ENCODE results near the gene IMMP2L.

Gene IMMP2L

DNA sequence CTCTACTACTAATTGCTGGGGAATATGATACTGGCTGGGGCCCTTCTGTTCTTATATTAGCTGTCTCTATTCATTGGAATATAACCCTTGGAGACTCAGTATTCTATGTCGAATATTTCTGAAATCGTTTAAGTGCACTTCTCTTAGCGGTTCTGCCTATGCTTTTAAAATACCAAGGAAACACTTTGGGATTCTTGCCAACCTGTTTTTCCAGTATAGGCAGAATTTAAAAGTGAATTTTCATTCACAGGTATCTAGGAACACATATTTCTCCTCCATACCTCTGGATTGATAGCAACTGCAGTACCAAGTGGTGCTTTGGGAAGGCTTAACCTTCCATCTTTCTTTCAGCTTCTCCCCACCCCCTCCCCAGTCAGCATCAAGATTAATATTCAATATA, 841.7 kb downstream of the IMMP2L start:
- peaks cover 3% of the 10 kb centered on the region for H3K36me3 Mint-ChIP-seq (ENCODE audit: low read depth)
- H3K4me1 Mint-ChIP-seq, result no peaks in the 10 kb centered on the region
- no peaks in the 10 kb centered on the region for H3K27me3 Mint-ChIP-seq
- H3K9me3 Mint-ChIP-seq, result peaks cover 8% of the 10 kb centered on the region
- no peak for DNase-seq
- H3K27ac Mint-ChIP-seq, result no peak overlapping the region
- no peak for ATAC-seq
- no peak overlapping the region for H3K4me3 Mint-ChIP-seq

- Mint-ChIP-seq H3K4me3 (no peak overlapping the region), H3K9me3 (peaks cover 8% of the 10 kb centered on the region), H3K27ac (no peak overlapping the region), H3K27me3 (no peaks in the 10 kb centered on the region), H3K4me1 (no peaks in the 10 kb centered on the region), H3K36me3 (ENCODE audit: low read depth) (peaks cover 3% of the 10 kb centered on the region)
- ATAC-seq (no peak), DNase-seq (no peak)
Observed at GRCh38 chr7:110719741-110720140, 842.6 kb downstream of the IMMP2L start.

DNA sequence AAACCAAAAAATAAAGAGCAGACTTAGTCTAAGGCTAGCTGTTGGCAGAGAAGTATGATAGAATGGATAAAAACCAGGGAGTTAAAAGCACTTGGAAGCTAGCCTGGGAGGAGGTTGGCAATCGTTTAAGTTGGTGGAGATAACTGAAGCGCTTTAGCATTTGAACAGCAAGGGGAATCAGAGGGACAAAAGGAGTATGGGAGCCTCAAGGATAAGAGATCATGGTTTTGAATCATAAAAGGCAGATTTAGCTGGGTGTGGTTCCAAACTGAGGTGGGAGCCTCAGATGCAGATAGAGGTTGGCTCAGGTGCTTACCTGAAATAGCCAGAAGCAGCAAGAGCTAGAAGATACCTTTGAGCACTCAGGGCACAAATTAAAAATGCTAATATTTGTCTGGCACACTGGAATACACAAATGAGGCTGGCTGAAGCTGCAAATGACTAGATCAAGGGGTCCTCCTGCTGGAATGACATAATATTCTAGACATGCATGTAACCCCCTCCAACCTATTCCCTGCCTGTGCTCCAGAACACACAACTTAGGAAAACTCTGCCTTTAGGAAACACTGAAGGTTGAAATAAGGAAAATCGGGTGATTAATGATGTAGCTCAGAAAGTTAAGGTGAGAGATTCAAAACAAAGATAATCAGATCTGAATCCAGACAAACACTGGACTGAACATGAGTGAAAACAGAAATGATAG, 843.6 kb downstream of the IMMP2L start:
- Mint-ChIP-seq H3K36me3 (ENCODE audit: low read depth) (peaks cover 3% of the 10 kb centered on the region), H3K27ac (no peak overlapping the region), H3K4me3 (no peak overlapping the region), H3K4me1 (no peaks in the 10 kb centered on the region), H3K27me3 (no peaks in the 10 kb centered on the region), H3K9me3 (peaks cover 8% of the 10 kb centered on the region)
- DNase-seq (no peak), ATAC-seq (no peak)

- Mint-ChIP-seq H3K4me1 (no peaks in the 10 kb centered on the region), H3K9me3 (peaks cover 3% of the 10 kb centered on the region), H3K36me3 (ENCODE audit: low read depth) (no peaks in the 10 kb centered on the region), H3K27ac (no peak overlapping the region), H3K4me3 (no peak overlapping the region), H3K27me3 (no peaks in the 10 kb centered on the region)
- no peak for ATAC-seq
- no peak for DNase-seq
Observed at GRCh38 chr7:110704225-110704624, 858.1 kb downstream of the IMMP2L start.

DNA sequence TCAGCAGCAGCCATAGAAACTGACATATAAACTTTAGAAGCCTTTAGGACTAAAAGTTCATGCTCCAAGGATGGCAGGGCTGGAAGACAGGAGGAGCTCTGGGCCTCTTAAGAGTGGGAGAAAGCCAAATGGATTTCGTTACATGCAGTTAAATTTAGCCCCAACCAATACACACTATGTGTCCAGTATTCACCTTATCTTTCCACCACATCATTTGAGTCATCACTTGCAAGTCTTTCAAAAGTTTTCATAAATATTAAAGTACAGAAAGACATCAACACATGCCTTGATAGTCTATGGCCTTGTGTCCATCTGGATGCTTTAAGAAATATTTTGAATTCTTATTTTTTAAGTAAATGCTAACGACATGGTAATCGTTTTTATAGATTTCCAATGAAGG, 863.7 kb downstream of the IMMP2L start:
- H3K27ac Mint-ChIP-seq, result no peak overlapping the region
- no peaks in the 10 kb centered on the region for H3K36me3 Mint-ChIP-seq (ENCODE audit: low read depth)

GRCh38 chr7:110693344-110693743, 868.9 kb downstream of the IMMP2L start:
- H3K4me3 Mint-ChIP-seq, result no peak overlapping the region
- no peaks in the 10 kb centered on the region for H3K36me3 Mint-ChIP-seq (ENCODE audit: low read depth)
- DNase-seq, result no peak
- ATAC-seq, result no peak
- no peak overlapping the region for H3K27ac Mint-ChIP-seq
- no peaks in the 10 kb centered on the region for H3K27me3 Mint-ChIP-seq
- H3K9me3 Mint-ChIP-seq, result peaks cover 5% of the 10 kb centered on the region
- no peaks in the 10 kb centered on the region for H3K4me1 Mint-ChIP-seq

More for the DNA sequence above, 863.7 kb downstream of the IMMP2L start:
- Mint-ChIP-seq H3K4me1 (no peaks in the 10 kb centered on the region), H3K27me3 (no peaks in the 10 kb centered on the region), H3K4me3 (no peak overlapping the region), H3K9me3 (no peaks in the 10 kb centered on the region)
- ATAC-seq, result no peak
- no peak for DNase-seq

DNA sequence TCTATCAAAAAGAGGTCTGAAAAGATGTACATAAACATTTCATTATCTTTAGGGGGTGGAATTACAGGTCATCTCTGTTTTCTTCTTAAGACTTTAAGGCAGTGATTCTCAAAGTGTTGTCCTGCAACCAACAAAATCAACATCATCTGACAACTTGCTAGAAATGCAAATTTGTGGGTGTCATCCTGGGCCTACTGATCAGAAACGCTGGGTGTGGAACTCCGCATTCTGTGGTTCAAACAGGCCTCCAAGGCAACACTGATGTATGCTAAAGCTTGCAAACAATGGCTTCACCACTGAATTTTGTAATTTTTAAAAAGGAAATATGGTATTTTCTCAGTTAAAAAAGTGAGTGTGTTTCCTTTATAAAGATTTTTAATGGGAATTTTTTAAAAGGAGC, 873.4 kb downstream of the IMMP2L start:
- Mint-ChIP-seq H3K36me3 (ENCODE audit: low read depth) (no peaks in the 10 kb centered on the region), H3K27me3 (no peaks in the 10 kb centered on the region), H3K4me1 (no peaks in the 10 kb centered on the region), H3K9me3 (peaks cover 5% of the 10 kb centered on the region), H3K4me3 (no peak overlapping the region), H3K27ac (no peak overlapping the region)
- ATAC-seq (no peak), DNase-seq (no peak)

DNA sequence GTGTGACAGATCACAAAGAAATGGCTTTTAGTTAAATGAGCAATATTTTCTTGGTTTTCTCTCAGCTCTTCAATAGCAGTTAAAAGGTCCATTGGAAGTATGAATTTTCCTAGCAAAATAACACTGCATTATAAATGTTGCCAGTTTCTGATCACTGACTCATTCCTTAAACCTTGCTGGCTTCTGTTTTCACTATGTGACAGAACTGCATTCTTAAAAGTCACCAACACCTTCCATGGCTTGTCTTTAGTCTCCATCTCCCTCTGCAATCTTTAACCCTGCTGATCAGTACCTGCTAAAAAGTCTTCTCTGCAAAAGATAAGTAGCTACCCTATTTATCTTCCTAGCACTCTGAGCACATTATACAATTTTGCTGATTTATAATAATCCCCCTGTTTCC, 876.4 kb downstream of the IMMP2L start:
- Mint-ChIP-seq H3K9me3 (no peaks in the 10 kb centered on the region), H3K4me1 (no peaks in the 10 kb centered on the region), H3K4me3 (no peak overlapping the region), H3K27me3 (no peaks in the 10 kb centered on the region), H3K36me3 (ENCODE audit: low read depth) (no peaks in the 10 kb centered on the region), H3K27ac (no peak overlapping the region)
- ATAC-seq, result no peak
- no peak for DNase-seq

GRCh38 chr7:110681941-110682340, 880.4 kb downstream of the IMMP2L start:
- Mint-ChIP-seq H3K4me1 (no peaks in the 10 kb centered on the region), H3K27ac (no peak overlapping the region), H3K27me3 (no peaks in the 10 kb centered on the region), H3K36me3 (ENCODE audit: low read depth) (no peaks in the 10 kb centered on the region), H3K4me3 (no peak overlapping the region), H3K9me3 (no peaks in the 10 kb centered on the region)
- no peak for ATAC-seq
- no peak for DNase-seq

GRCh38 chr7:110677405-110677804, 884.9 kb downstream of the IMMP2L start:
- Mint-ChIP-seq H3K4me1 (no peaks in the 10 kb centered on the region), H3K4me3 (no peak overlapping the region), H3K9me3 (peaks cover 12% of the 10 kb centered on the region), H3K36me3 (ENCODE audit: low read depth) (peaks cover 8% of the 10 kb centered on the region), H3K27me3 (no peaks in the 10 kb centered on the region), H3K27ac (no peak overlapping the region)
- DNase-seq (no peak), ATAC-seq (no peak)

GRCh38 chr7:110676785-110677184, 885.5 kb downstream of the IMMP2L start:
- H3K27ac Mint-ChIP-seq, result no peak overlapping the region
- peaks cover 14% of the 10 kb centered on the region for H3K9me3 Mint-ChIP-seq
- ATAC-seq (no peak), DNase-seq (no peak)
- no peak overlapping the region for H3K4me3 Mint-ChIP-seq
- no peaks in the 10 kb centered on the region for H3K27me3 Mint-ChIP-seq
- H3K36me3 Mint-ChIP-seq (ENCODE audit: low read depth), result peaks cover 10% of the 10 kb centered on the region
- no peaks in the 10 kb centered on the region for H3K4me1 Mint-ChIP-seq

GRCh38 chr7:110675383-110676103, 886.7 kb downstream of the IMMP2L start:
- ATAC-seq, result no peak
- H3K27ac Mint-ChIP-seq, result no peak overlapping the region
- H3K27me3 Mint-ChIP-seq, result no peaks in the 10 kb centered on the region
- H3K4me1 Mint-ChIP-seq, result no peaks in the 10 kb centered on the region
- H3K36me3 Mint-ChIP-seq (ENCODE audit: low read depth), result peaks cover 12% of the 10 kb centered on the region
- DNase-seq, result no peak
- no peak overlapping the region for H3K4me3 Mint-ChIP-seq
- H3K9me3 Mint-ChIP-seq, result peaks cover 19% of the 10 kb centered on the region

DNA sequence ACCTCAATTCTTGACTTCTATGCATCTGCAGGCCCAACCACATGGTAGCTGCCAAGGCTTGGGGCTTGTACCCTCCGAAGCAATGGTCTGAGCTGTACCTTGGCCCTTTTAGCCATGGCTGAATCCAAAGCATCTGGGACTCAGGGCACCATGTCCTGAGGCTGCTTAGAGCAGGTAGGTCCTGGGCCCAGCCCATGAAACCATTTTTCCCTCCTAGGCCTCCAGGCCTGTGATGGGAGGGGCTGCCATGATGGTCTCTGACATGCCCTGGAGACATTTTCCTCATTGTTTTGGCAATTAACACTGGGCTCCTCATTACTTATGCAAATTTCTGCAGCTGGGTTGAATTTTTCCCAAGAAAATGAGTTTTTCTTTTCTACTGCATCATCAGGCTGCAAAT, 889.1 kb downstream of the IMMP2L start:
- no peak overlapping the region for H3K27ac Mint-ChIP-seq
- no peak for ATAC-seq
- no peak for DNase-seq
- no peaks in the 10 kb centered on the region for H3K4me1 Mint-ChIP-seq
- peaks cover 19% of the 10 kb centered on the region for H3K9me3 Mint-ChIP-seq
- peaks cover 12% of the 10 kb centered on the region for H3K36me3 Mint-ChIP-seq (ENCODE audit: low read depth)
- no peak overlapping the region for H3K4me3 Mint-ChIP-seq
- no peaks in the 10 kb centered on the region for H3K27me3 Mint-ChIP-seq

- Mint-ChIP-seq H3K4me3 (no peak overlapping the region), H3K4me1 (no peaks in the 10 kb centered on the region)
- no peak for DNase-seq
Observed at GRCh38 chr7:110669410-110669809, 892.9 kb downstream of the IMMP2L start.

DNA sequence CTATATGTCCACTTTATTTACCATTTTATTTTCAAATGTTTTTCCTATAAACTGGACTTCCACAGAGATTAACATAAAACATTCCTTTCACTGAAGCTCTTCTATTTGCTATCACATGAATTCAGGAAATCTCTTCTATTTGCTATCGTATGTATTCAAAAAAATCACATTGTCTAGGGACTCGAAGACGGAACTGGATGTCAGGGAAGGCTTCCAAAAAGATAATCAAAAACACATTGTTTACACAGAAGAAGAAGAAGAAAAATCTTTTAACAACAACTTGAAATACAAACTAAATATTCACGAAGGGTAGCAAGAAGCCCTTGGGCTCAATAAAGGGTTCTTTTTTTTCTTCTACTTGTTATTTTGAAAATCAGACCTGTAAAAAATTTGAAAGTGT, 897.5 kb downstream of the IMMP2L start:
- no peak for ATAC-seq
- Mint-ChIP-seq H3K27me3 (no peaks in the 10 kb centered on the region), H3K27ac (no peak overlapping the region), H3K9me3 (peaks cover 34% of the 10 kb centered on the region), H3K4me3 (no peak overlapping the region), H3K4me1 (no peaks in the 10 kb centered on the region), H3K36me3 (ENCODE audit: low read depth) (peaks cover 11% of the 10 kb centered on the region)
- no peak for DNase-seq

More at GRCh38 chr7:110669410-110669809, 892.9 kb downstream of the IMMP2L start:
- Mint-ChIP-seq H3K27ac (no peak overlapping the region), H3K9me3 (peaks cover 27% of the 10 kb centered on the region), H3K27me3 (no peaks in the 10 kb centered on the region), H3K36me3 (ENCODE audit: low read depth) (peaks cover 9% of the 10 kb centered on the region)
- no peak for ATAC-seq
